Heart left ventricle (tissue), 16 donors: ENCODE data around the gene GTF2H2C. TPM values are rescaled to one million over a fixed set of nuclear protein-coding genes. Genes with fewer than 3 reads are reported as not detected.
A peak's percentile ranks its signal among the peaks of the same experiment; 100 is the strongest.
"Not testable (repeated sequence)": the region's sequence is repeated elsewhere in the genome, so short reads cannot be mapped to it uniquely, and the experiment has no call there.

Experiments used
- ATAC-seq, 4 donors: fragments of 200-7000 bp; cut with Tn5 transposase; one replicate each; pipeline ENCODE4 v1.9.1; 2020 to 2022; ENCODE audit warnings: moderate library complexity in 4 of 4, mild to moderate bottlenecking in 3 of 4, moderate number of reproducible peaks in 1 of 4
- DNase-seq, 5 donors: peaks; one replicate each; pipeline ENCODE4 v3.0.0-alpha.2; 2020
- H3K27ac ChIP-seq, 12 donors: fragments of 200-600 bp; sonication (generic) in 4 of 12; one replicate each; pipeline versions ENCODE4 v1.5.0 to v1.8.0; 2016 to 2022; ENCODE audit warnings: mild to moderate bottlenecking in 2 of 12
- H3K27me3 ChIP-seq, 9 donors: fragments of 200-600 bp; sonication (generic) in 2 of 9; one replicate each; pipeline versions ENCODE4 v1.5.1 to v1.8.0; 2016 to 2022; ENCODE audit warnings: mild to moderate bottlenecking in 3 of 9
- H3K36me3 ChIP-seq, 9 donors: fragments of 200-600 bp; sonication (generic) in 2 of 9; one replicate each; pipeline versions ENCODE4 v1.5.0 to v1.8.0; 2018 to 2022; ENCODE audit warnings: mild to moderate bottlenecking in 2 of 9
- H3K4me1 ChIP-seq, 12 donors: fragments of 200-600 bp; sonication (generic) in 4 of 12; one replicate each; pipeline versions ENCODE4 v1.5.0 to v1.8.0; 2016 to 2022; ENCODE audit warnings: mild to moderate bottlenecking in 3 of 12
- H3K4me3 ChIP-seq, 12 donors: fragments of 200-600 bp; sonication (generic) in 4 of 12; one replicate each; pipeline versions ENCODE4 v1.5.0 to v1.8.0; 2017 to 2022; ENCODE audit warnings: mild to moderate bottlenecking in 9 of 12, moderate library complexity in 4 of 12
- H3K9me3 ChIP-seq, 12 donors: fragments of 200-600 bp; sonication (generic) in 4 of 12; one replicate each; pipeline versions ENCODE4 v1.5.0 to v1.8.0; 2016 to 2022; ENCODE audit warnings: mild to moderate bottlenecking in 1 of 12
- POLR2A ChIP-seq, 2 donors: fragments of 450-650 bp; IDR thresholded peaks; one replicate each; pipeline ENCODE4 v1.6.1; 2017; ENCODE audit warnings: antibody characterized with exemption in 2 of 2, mild to moderate bottlenecking in 2 of 2, moderate library complexity in 2 of 2
- WGBS, 4 donors: extraction: QIAGEN DNeasy Blood & Tissue Kit in 2 of 4; methylation state at CpG; one replicate each; pipeline versions ENCODE4 v1.1.5 to v1.1.7; 2013 to 2018; 5-methylcytosine and 5-hydroxymethylcytosine counted together
- intact Hi-C, 10 donors: fragments of 100-400 bp; cut with DNase I; formaldehyde crosslinking; loops; one replicate each; pipeline versions ENCODE4 v1.11.1 to v1.14.2; 2022
- polyA plus RNA-seq, 2 donors: library from polyadenylated mRNA; stranded (reverse); fragments of 200-250 nt; gene quantifications; one replicate each; pipeline ENCODE4 v1.2.3, GENCODE V29; 2013
- total RNA-seq, 9 donors: library from RNA; depleted of rRNA in 2 of 9; stranded (reverse); fragments of >200 nt in 2 of 9; fragmentation: NEBNext Ultra II Directional in 3 of 9; extraction: Animal tissue kit (Norgen Biotek cat#: 25700) in 3 of 9; gene quantifications; one replicate each; pipeline versions ENCODE4 v1.1.0 to v1.2.4, GENCODE V29; 2016 to 2023
- TF ChIP-seq, protein P1 (sequence below), 12 donors: fragments of 200-600 bp; sonication (generic) in 4 of 12; IDR thresholded peaks; one replicate each; pipeline versions ENCODE4 v1.5.0 to v1.8.0; 2018 to 2022; ENCODE audit warnings: antibody characterized with exemption in 12 of 12, mild to moderate bottlenecking in 5 of 12
- donor health status: ischemic (EF 13 %, LVEDD 7.1; RV severe dilation, severe dysfunction).
- donor health status: healthy with polysubstance abuse.
- donor health status: DM: no; HTN: yes; CAD: no.
- donor health status: DM: no; HTN: no; CAD: no.
- donor health status: ischemic (EF 25% LVEDD 6.9; RV normal size, moderate dysfunction).
- donor health status: ischemic (EF 25% LVEDD 5.7; RV mildly dilated, moderate dysfunction).
- donor health status: healthy.
- donor health status: DM: yes; HTN: yes; CAD: no.
- donor health status: ischemic (EF 35%, LVEDD 5.7; RV mildly dilated, moderate dysfunction).
- donor health status: nonischemic (EF 11% LVEDD 7.7; RV severe dilation, severe dysfunction).
- donor health status: DM: yes; HTN: yes; CAD: no.
- donor health status: PGD.
- donor health status: ischemic (EF 29% LVEDD 5.4; RV normal size, mild dysfunction).
- donor health status: nonischemic (EF 23%, LVEDD 6.1; RV moderate dilation, normal function).

The GTF2H2C gene
- total and polyA plus RNA-seq, 11 donors: 9.1 to 19.0 (median 13.9) TPM

DNA sequence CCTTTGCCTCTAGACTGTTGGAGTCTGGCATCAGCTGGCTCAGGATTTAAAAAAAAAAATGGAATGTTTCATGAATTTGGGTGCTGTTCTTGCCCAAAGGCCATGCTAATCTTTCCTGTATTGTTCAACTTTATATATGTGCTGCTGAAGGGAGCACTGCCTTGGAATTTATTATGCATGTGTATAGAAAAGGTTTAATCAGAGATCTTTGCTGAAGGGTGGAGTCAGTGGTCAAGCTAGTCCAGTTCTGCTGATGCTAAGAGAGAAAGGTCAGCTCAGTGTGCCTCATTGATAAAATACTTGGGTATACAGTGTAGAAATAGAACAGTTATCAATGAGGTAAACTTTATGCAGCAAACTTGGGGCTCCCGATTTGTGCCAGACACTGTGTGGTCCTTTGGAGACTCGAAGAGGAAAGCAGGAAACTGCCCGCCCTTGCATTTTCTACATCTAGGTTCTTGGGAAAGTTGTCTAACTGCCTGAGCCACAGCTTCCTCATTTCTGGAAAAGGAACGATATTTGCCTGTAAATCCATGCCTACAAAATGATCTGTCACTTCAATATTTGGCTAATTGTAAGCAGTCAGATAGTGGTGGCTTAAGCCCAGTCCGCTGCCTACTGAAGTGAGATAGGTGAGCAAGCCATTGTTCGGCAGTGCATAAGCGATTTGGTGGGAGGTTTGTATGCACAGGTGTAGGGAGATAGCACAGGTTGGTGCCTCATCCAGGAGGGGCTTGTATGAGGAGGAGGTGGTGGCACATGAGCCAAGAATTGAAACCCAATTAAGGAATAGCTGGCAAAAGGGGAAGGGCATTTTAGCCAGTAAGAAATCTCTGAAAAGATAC lies 29.2 kb upstream of the GTF2H2C start:
- Histone ChIP-seq H3K27ac (no peak overlapping the region), H3K4me1 (no peaks in the 10 kb centered on the region), H3K27me3 (no peaks in the 10 kb centered on the region), H3K9me3 (no peaks in the 10 kb centered on the region), H3K4me3 (no peak overlapping the region), H3K36me3 (no peaks in the 10 kb centered on the region)
- intact Hi-C loops: no loop called here
- WGBS, 4 donors: 67 to 75% (median 73%) methylated on average over 7 of the region's 7 CpGs
- DNase-seq: no peak
- ATAC-seq: no peak
- no peak for TF ChIP-seq POLR2A (IDR thresholded peaks at IDR 0.05)
- TF ChIP-seq, protein P1, sequence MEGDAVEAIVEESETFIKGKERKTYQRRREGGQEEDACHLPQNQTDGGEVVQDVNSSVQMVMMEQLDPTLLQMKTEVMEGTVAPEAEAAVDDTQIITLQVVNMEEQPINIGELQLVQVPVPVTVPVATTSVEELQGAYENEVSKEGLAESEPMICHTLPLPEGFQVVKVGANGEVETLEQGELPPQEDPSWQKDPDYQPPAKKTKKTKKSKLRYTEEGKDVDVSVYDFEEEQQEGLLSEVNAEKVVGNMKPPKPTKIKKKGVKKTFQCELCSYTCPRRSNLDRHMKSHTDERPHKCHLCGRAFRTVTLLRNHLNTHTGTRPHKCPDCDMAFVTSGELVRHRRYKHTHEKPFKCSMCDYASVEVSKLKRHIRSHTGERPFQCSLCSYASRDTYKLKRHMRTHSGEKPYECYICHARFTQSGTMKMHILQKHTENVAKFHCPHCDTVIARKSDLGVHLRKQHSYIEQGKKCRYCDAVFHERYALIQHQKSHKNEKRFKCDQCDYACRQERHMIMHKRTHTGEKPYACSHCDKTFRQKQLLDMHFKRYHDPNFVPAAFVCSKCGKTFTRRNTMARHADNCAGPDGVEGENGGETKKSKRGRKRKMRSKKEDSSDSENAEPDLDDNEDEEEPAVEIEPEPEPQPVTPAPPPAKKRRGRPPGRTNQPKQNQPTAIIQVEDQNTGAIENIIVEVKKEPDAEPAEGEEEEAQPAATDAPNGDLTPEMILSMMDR (IDR thresholded peaks at IDR 0.05): no peak

DNA sequence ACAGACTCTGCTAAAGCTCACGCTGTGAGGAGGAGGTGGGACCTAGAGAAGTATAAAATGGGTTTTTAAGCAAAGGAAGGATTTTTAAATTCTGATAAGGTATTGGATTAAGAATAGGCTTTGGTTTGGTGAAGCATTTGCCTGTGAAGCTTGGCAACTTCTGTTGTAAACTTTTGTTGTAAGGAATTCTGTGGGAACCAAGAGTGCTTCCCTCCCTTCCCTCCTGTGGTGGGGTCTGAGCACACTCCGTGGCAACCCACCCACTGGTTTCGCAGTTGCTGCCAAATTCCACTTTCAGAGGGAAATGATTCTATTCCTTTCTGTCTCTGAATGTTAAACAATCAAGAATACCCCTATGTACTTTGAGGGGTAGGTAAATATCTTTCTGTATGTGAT lies 28.6 kb upstream of the GTF2H2C start:
- Histone ChIP-seq H3K27me3 (no peaks in the 10 kb centered on the region), H3K36me3 (no peaks in the 10 kb centered on the region), H3K4me3 (no peak overlapping the region), H3K27ac (no peak overlapping the region), H3K4me1 (no peaks in the 10 kb centered on the region), H3K9me3 (no peaks in the 10 kb centered on the region)
- DNase-seq (no peak), ATAC-seq (no peak)
- 36 to 64% (median 45%) methylated on average over 3 of the region's 3 CpGs for WGBS, 4 donors
- no peak for TF ChIP-seq POLR2A (IDR thresholded peaks at IDR 0.05)
- TF ChIP-seq, protein P1 (IDR thresholded peaks at IDR 0.05): no peak
- intact Hi-C loops: no loop called here

DNA sequence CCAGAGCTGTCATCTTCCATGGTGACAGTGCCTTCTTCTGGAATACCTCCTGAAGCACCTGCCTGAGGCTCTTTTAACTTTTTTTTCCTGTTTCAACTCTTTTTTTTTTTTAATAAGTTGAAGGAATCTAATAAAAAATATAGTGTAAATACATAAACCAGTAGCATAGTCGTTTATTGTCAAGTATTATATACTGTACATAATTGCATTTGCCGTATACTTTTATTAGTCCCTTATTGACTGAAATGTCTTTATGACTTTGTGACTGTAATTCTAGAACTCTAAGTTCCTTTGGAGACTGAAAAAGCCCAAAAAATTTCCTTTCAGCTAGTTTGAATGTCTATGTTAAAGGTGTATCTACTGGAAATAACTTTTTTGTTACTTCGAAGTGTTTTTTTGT lies 22.1 kb upstream of the GTF2H2C start:
- ATAC-seq, H3K4me3 ChIP-seq, H3K9me3 ChIP-seq, intact Hi-C loops, H3K36me3 ChIP-seq, H3K27ac ChIP-seq, H3K4me1 ChIP-seq, H3K27me3 ChIP-seq, DNase-seq: not testable (repeated sequence)
- 68 to 93% (median 89%) methylated on average over 2 to 3 of the region's 3 CpGs for WGBS, 4 donors

DNA sequence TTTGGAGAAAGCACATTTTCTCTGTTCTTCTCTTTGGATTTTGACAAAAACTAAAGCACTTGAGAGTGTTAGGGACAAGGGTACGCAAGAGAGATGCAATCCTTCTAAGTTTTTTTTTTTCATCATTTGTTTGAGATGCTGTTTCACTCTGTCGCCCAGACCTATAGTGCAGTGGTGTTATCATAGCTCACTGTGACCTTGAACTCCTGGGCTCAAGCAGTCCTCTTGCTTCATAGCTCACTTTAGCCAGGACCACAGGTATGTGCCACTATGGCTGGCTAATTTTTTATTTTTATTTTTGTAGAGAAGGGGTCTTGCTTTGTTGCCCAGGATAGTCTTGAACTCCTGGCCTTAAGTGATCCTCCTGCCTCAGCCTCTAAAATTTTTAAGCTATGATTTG lies 21.3 kb upstream of the GTF2H2C start:
- H3K36me3 ChIP-seq, H3K27ac ChIP-seq, H3K4me1 ChIP-seq, H3K9me3 ChIP-seq, ATAC-seq, intact Hi-C loops, H3K4me3 ChIP-seq, H3K27me3 ChIP-seq, DNase-seq: not testable (repeated sequence)
- WGBS, 4 donors: 89 to 100% (median 94%) methylated on average over 1 to 2 of the region's 2 CpGs

DNA sequence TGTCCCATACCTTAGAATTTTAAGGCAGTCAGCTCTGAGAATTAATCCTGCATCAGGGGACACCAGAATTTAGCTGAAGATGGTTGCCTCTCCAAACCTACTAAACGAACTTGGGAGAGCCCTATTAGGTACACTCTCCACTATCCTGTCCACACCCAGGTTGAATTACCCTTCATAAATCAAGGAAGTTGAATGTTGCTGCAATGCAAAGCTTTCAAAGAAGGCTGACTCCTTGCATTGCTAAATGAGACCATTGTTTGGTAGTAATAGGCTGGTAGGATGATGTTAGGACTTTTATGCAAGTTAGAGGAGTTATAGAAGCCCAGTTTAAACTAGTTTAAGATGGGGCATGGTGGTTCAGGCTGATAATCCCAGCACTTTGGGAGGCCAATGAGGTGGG lies 18.6 kb upstream of the GTF2H2C start:
- H3K27me3 ChIP-seq, H3K36me3 ChIP-seq, intact Hi-C loops, H3K27ac ChIP-seq, H3K4me3 ChIP-seq, ATAC-seq, DNase-seq, H3K4me1 ChIP-seq, H3K9me3 ChIP-seq: not testable (repeated sequence)
- WGBS, 4 donors: no CpG with 5 or more reads among the region's 1 CpG

DNA sequence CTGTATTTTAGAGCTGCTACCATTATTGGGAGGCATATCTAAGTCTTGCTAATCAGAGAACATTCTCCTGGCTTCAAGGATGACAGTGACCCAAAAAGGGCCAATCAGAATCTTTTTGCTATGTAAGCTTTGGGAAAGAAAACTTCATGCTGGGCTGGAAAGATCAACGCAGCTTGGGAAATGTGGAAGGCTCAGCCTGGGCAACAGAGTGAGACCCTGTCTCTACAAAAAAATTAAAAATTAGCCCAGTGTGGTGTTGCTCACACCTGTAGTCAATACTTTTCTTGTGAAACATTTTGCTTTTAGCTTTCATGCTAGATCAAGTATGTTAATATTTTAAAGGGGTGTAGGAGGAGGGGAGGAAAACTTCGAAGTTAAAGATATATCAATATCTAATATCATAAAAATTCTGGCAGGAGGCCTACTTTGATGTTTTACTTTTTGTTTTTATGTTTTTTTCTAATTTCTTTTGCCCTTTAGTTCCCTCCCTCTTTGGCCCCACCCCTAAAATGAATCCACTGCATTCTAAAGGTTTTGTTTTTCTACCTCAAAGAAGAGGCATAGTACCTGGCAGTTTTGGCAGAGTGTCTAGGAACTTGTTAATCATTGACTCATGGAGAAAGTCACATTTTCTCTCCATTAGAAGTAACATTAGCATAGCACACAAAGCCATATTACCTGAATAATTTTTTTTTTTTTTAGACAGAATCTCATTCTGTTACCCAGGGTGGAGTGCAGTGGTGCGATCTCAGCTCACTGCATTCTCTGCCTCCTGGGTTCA lies 17.0 kb upstream of the GTF2H2C start:
- H3K4me3 ChIP-seq, H3K9me3 ChIP-seq, intact Hi-C loops, ATAC-seq, DNase-seq, H3K27me3 ChIP-seq, H3K27ac ChIP-seq, H3K36me3 ChIP-seq, H3K4me1 ChIP-seq: not testable (repeated sequence)
- no CpG with 5 or more reads among the region's 3 CpGs for WGBS, 4 donors

DNA sequence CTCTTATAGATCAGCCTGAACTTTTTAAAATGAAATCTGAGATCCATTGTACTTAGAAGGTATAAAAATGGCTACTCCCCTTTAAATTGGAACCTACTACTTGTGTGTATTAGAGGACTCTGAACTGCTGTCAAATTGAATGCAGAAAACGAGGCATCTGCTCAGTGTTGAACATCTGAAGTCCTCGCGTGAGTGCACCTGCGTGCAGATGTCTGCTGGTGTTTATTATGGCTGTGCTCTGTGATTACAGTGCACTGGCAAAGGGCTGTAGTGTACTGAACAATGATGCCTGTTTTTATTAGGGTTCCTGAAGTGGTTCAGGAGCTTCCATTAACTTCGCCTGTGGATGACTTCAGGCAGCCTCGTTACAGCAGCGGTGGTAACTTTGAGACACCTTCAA lies 15.4 kb upstream of the GTF2H2C start:
- intact Hi-C loops, H3K36me3 ChIP-seq, ATAC-seq, DNase-seq, H3K27me3 ChIP-seq, H3K27ac ChIP-seq, H3K9me3 ChIP-seq, H3K4me1 ChIP-seq, H3K4me3 ChIP-seq: not testable (repeated sequence)
- WGBS, 4 donors: no CpG with 5 or more reads among the region's 7 CpGs

DNA sequence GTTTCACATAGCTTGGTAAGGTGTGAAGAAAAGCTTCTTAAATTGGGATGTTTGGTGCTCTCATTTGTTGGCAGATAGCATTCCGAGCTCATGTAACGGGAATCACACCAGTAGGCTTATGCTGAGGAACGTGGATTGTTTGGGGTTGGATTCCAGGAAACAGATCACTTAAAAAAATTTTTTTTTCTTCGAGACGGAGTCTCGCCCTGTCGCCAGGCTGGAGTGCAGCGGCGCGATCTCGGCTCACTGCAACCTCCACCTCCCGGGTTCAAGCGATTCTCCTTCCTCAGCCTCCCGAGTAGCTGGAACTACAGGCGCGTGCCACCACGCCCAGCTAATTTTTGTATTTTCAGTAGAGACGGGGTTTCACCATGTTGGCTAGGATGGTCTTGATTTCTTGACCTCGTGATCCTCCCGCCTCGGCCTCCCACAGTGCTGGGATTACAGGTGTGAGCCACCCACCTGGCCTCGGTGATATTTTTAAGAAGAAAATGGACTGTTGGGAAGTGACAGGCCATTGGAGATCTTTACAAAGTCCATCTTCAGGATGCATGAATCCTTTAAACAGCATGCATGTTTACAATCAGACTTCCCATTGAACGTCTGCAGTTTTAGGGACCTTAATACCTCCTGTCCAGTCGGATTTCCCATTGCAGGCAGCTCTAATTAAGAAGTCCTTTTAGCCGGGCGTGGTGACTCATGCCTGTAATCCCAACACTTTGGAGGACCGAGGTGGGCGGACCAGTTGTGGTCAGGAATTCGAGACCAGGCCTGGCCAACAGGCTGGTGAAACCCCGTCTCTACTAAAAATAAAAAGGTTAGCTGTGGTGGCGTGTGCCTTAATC lies 818 bp downstream of the GTF2H2C start:
- H3K27me3 ChIP-seq, H3K4me1 ChIP-seq, H3K9me3 ChIP-seq, H3K27ac ChIP-seq, intact Hi-C loops, H3K36me3 ChIP-seq: not testable (repeated sequence)
- 42 to 62% (median 50%) methylated on average over 16 to 24 of the region's 31 CpGs for WGBS, 4 donors
- DNase-seq (peak in 1 of 5 donors; percentile 10), ATAC-seq (peak in 2 of 4 donors; percentile 9 to 18)
- peak overlapping the region in 9 of 12 donors; percentile 34 to 60 (median 52) for H3K4me3 ChIP-seq
